H1 (cell line): ENCODE measurements around the gene RNF224. TPM values are rescaled to one million over a fixed set of nuclear protein-coding genes. Genes with fewer than 3 reads are reported as not detected.

ENCODE experiments used
- CTCF ChIA-PET: fragments of 300-600 bp; sonication (Branson Sonifier 250); formaldehyde crosslinking; loops from one replicate; lab custom pipeline; 2021; ENCODE audit not compliant: partially characterized antibody; lab: Charles Lee
- POLR2A ChIA-PET: fragments of 300-600 bp; sonication (Branson Sonifier 250); formaldehyde crosslinking; loops from one replicate; lab custom pipeline; 2021; ENCODE audit warnings: inconsistent platforms; ENCODE audit not compliant: partially characterized antibody; lab: Charles Lee
- DNase-seq, 2 experiments: peaks; one replicate each; pipeline versions ENCODE4 v3.0.0 to v3.0.0-alpha.2; 2010 to 2022; ENCODE audit warnings: low spot score in 2 of 2, low read depth in 1 of 2, mixed read lengths in 1 of 2
- FAIRE-seq: peaks from 2 replicates; lab custom pipeline; 2011; peaks lifted over from hg19 to GRCh38; lab: Jason Lieb, UNC
- H2AFZ ChIP-seq: 2 replicates; pipeline ENCODE4 v1.8.1; 2012; ENCODE audit warnings: low read length, inconsistent platforms
- H2AK5ac ChIP-seq: 2 replicates; pipeline ENCODE4 v1.6.1; 2013; ENCODE audit warnings: low read depth, low read length
- H2BK120ac ChIP-seq: replicated peaks from 2 replicates; pipeline ENCODE3; 2013; ENCODE audit warnings: low read depth, low read length, inconsistent platforms
- H2BK12ac ChIP-seq: 2 replicates; pipeline ENCODE4 v1.6.1; 2013; ENCODE audit warnings: low read depth, low read length
- H2BK15ac ChIP-seq: 2 replicates; pipeline ENCODE4 v1.6.1; 2013; ENCODE audit warnings: low read length
- H2BK20ac ChIP-seq: 2 replicates; pipeline ENCODE4 v1.6.1; 2013; ENCODE audit warnings: low read length
- H2BK5ac ChIP-seq: 2 replicates; pipeline ENCODE4 v1.6.1; 2013; ENCODE audit warnings: low read depth, low read length
- H3K14ac ChIP-seq: 2 replicates; pipeline ENCODE4 v1.6.1; 2013; ENCODE audit warnings: inconsistent platforms; ENCODE audit not compliant: insufficient read length
- H3K18ac ChIP-seq: 2 replicates; pipeline ENCODE4 v1.6.1; 2013; ENCODE audit warnings: low read length; ENCODE audit errors: extremely low read depth
- H3K23ac ChIP-seq: 2 replicates; pipeline ENCODE4 v1.6.1; 2013; ENCODE audit warnings: inconsistent platforms; ENCODE audit not compliant: insufficient read length
- H3K23me2 ChIP-seq: 2 replicates; pipeline ENCODE4 v1.6.1; 2013; ENCODE audit warnings: low read depth, low read length
- H3K27ac ChIP-seq: 2 replicates; pipeline ENCODE4 v1.6.1; 2011; ENCODE audit warnings: low read depth, low read length, inconsistent platforms
- H3K27me3 ChIP-seq, 4 experiments: replicated peaks in 1 of 4; 1 replicate in 1 of 4; 2 replicates in 3 of 4; pipeline versions ENCODE4 v1.6.1 to v1.8.1; 2011 to 2013; ENCODE audit warnings: low read length in 3 of 4, mild to moderate bottlenecking in 3 of 4, inconsistent platforms in 2 of 4, mixed read lengths in 2 of 4, moderate library complexity in 1 of 4; ENCODE audit not compliant: control insufficient read depth in 3 of 4, insufficient read depth in 3 of 4; ENCODE audit errors: extremely low read depth in 1 of 4
- H3K36me3 ChIP-seq, 4 experiments: 2 replicates each; pipeline versions ENCODE4 v1.6.1 to v1.8.1; 2011 to 2013; ENCODE audit warnings: mild to moderate bottlenecking in 4 of 4, low read length in 3 of 4, moderate library complexity in 2 of 4, control low read depth in 1 of 4, inconsistent platforms in 1 of 4; ENCODE audit not compliant: insufficient read depth in 4 of 4, control insufficient read depth in 2 of 4
- H3K4ac ChIP-seq: replicated peaks from 2 replicates; pipeline ENCODE3; 2013; ENCODE audit warnings: low read length, low read depth, mixed read lengths, inconsistent platforms; ENCODE audit not compliant: insufficient read length
- H3K4me1 ChIP-seq, 4 experiments: replicated peaks in 1 of 4; 1 replicate in 1 of 4; 2 replicates in 3 of 4; pipeline versions ENCODE4 v1.6.1 to v1.8.1; 2011 to 2013; ENCODE audit warnings: low read length in 3 of 4, inconsistent platforms in 2 of 4, mixed read lengths in 1 of 4; ENCODE audit not compliant: insufficient read depth in 4 of 4, control insufficient read depth in 3 of 4
- H3K4me2 ChIP-seq, 2 experiments: 2 replicates each; pipeline versions ENCODE4 v1.6.1 to v1.8.1; 2011 to 2013; ENCODE audit warnings: low read depth in 2 of 2, low read length in 2 of 2, control low read depth in 1 of 2, inconsistent platforms in 1 of 2, mild to moderate bottlenecking in 1 of 2; ENCODE audit not compliant: insufficient read depth in 1 of 2
- H3K4me3 ChIP-seq, 4 experiments: fragments of 200-600, 300-600 bp in 1 of 4; sonication (generic), shearing (Covaris generic), sonication (Bioruptor Twin) in 1 of 4; 2 replicates each; pipeline versions ENCODE4 v1.5.1 to v1.8.1; 2011 to 2016; ENCODE audit warnings: low read length in 4 of 4, low read depth in 3 of 4, control low read depth in 2 of 4, inconsistent platforms in 2 of 4, mild to moderate bottlenecking in 2 of 4, mixed read lengths in 1 of 4, moderate library complexity in 1 of 4; ENCODE audit not compliant: insufficient read depth in 2 of 4; ENCODE audit errors: extremely low read depth in 1 of 4
- H3K56ac ChIP-seq: replicated peaks from 2 replicates; pipeline ENCODE3; 2013; ENCODE audit warnings: low read depth, mild to moderate bottlenecking, mixed read lengths, low read length, inconsistent platforms; ENCODE audit not compliant: insufficient read length
- H3K79me1 ChIP-seq: 2 replicates; pipeline ENCODE4 v1.6.1; 2013; ENCODE audit warnings: low read depth, low read length, control low read depth
- H3K79me2 ChIP-seq, 2 experiments: 2 replicates each; pipeline versions ENCODE4 v1.6.1 to v1.8.1; 2012 to 2013; ENCODE audit warnings: low read length in 2 of 2, mild to moderate bottlenecking in 2 of 2, inconsistent platforms in 1 of 2; ENCODE audit not compliant: insufficient read depth in 2 of 2, control insufficient read depth in 1 of 2
- H3K9ac ChIP-seq, 4 experiments: replicated peaks in 1 of 4; 1 replicate in 1 of 4; 2 replicates in 3 of 4; pipeline versions ENCODE4 v1.6.1 to v1.8.1; 2011 to 2013; ENCODE audit warnings: low read depth in 3 of 4, low read length in 3 of 4, control low read depth in 2 of 4, mild to moderate bottlenecking in 2 of 4, moderate library complexity in 2 of 4, inconsistent platforms in 1 of 4; ENCODE audit errors: extremely low read depth in 1 of 4
- H3K9me3 ChIP-seq, 2 experiments: 2 replicates each; pipeline versions ENCODE4 v1.6.1 to v1.8.1; 2012 to 2013; ENCODE audit warnings: mild to moderate bottlenecking in 2 of 2, moderate library complexity in 2 of 2, control low read depth in 1 of 2, inconsistent platforms in 1 of 2, low read depth in 1 of 2, low read length in 1 of 2, mixed read lengths in 1 of 2; ENCODE audit not compliant: insufficient read depth in 2 of 2
- H4K20me1 ChIP-seq, 2 experiments: replicated peaks in 1 of 2; 2 replicates each; pipeline versions ENCODE3 to v1.8.1; 2011 to 2013; ENCODE audit warnings: inconsistent platforms in 2 of 2, low read length in 2 of 2, mild to moderate bottlenecking in 1 of 2; ENCODE audit not compliant: insufficient read depth in 2 of 2, control insufficient read depth in 1 of 2
- H4K5ac ChIP-seq: 2 replicates; pipeline ENCODE4 v1.6.1; 2013; ENCODE audit warnings: low read length, low read depth, mixed read lengths, inconsistent platforms; ENCODE audit not compliant: insufficient read length
- H4K8ac ChIP-seq: 2 replicates; pipeline ENCODE4 v1.8.0; 2013; ENCODE audit warnings: mild to moderate bottlenecking, moderate library complexity, low read length, inconsistent platforms; ENCODE audit not compliant: insufficient read depth; ENCODE audit errors: extremely low read depth
- H4K91ac ChIP-seq: replicated peaks from 2 replicates; pipeline ENCODE3; 2013; ENCODE audit warnings: low read length, mixed read lengths, inconsistent platforms; ENCODE audit not compliant: insufficient read length
- HDAC2 ChIP-seq, 2 experiments: fragments of 300-600 bp in 1 of 2; sonication (generic) in 1 of 2; IDR thresholded peaks; 2 replicates each; pipeline ENCODE4 v1.6.1; 2011 to 2012; ENCODE audit warnings: low read depth in 2 of 2, low read length in 2 of 2, mild to moderate bottlenecking in 2 of 2, moderate library complexity in 2 of 2, borderline replicate concordance in 1 of 2, inconsistent platforms in 1 of 2
- HDAC6 ChIP-seq: IDR thresholded peaks from one replicate; pipeline ENCODE4 v1.7.1; 2012; ENCODE audit warnings: low read depth, mild to moderate bottlenecking, inconsistent platforms, low read length, moderate library complexity
- WGBS, 2 experiments: shearing (Covaris generic) in 1 of 2; methylation state at CpG; one replicate each; pipeline versions ENCODE4 v1.1.6 to v1.1.7; 2013 to 2015; ENCODE audit warnings: low lambda C conversion rate in 2 of 2, mixed read lengths in 2 of 2, inconsistent platforms in 1 of 2, low coverage in 1 of 2, missing lambda C conversion rate in 1 of 2; ENCODE audit not compliant: insufficient replicate concordance in 2 of 2, insufficient coverage in 1 of 2, insufficient read length in 1 of 2; ENCODE audit errors: extremely low coverage in 1 of 2, missing lambda C conversion rate in 1 of 2; 5-methylcytosine and 5-hydroxymethylcytosine counted together
- polyA plus RNA-seq, 7 experiments: library from polyadenylated mRNA; depleted of rRNA in 3 of 7; stranded (reverse) in 5 of 7; unstranded in 2 of 7; fragments of >200 nt in 5 of 7; fragments of 200-250 nt in 2 of 7; gene quantifications; 1 replicate in 5 of 7; 2 replicates in 1 of 7; 4 replicates in 1 of 7; pipeline versions ENCODE4 v1.2.1 to v1.2.3, GENCODE V29; 2011 to 2013; ENCODE audit warnings: missing spikeins in 2 of 7, mixed read lengths in 2 of 7
- total RNA-seq: library from RNA; stranded (reverse); fragmentation: NEBNext Ultra II Directional; extraction: Animal tissue kit (Norgen Biotek cat#: 25700); gene quantifications from 2 replicates; pipeline ENCODE4 v1.2.1, GENCODE V29; 2021

The RNF224 gene
- total and polyA plus RNA-seq, 2 of the 8 experiments (the other 6 are each of a cell fraction or from before 2014, with no cell fraction given), result 0.24 TPM; not detected in 1

GRCh38 chr9:137241490-137242268 lies 14.4 kb downstream of the RNF224 start:
- Histone ChIP-seq H3K18ac (no peak overlapping the region; the same call in 1 of the 2 replicates), H2BK12ac (no peak overlapping the region), H3K4me1 (peaks cover 0 to 27% (median 17%) of the 10 kb centered on the region in 4 experiments; a peak in 6 of 7 replicates), H4K8ac (no peak overlapping the region), H3K4me3 (peak overlapping the region; percentile 64 to 92 (median 74)), H4K5ac (no peak overlapping the region), H3K56ac (no peak overlapping the region), H2AFZ (no peak overlapping the region), H3K4ac (no peak overlapping the region), H3K4me2 (peak overlapping the region; percentile 76 to 87), H3K23me2 (peaks cover 5% of the 10 kb centered on the region; the same call in 1 of the 2 replicates), H2AK5ac (no peak overlapping the region), H3K27me3 (no peaks in the 10 kb centered on the region), H3K14ac (no peak overlapping the region), H3K79me1 (peaks cover 5% of the 10 kb centered on the region), H3K9me3 (no peaks in the 10 kb centered on the region), H3K79me2 (peaks cover 0 to 20% of the 10 kb centered on the region in 2 experiments; a peak in 2 of 4 replicates), H3K9ac (peak overlapping the region; percentile 22 to 95 (median 64)), H2BK120ac (no peak overlapping the region), H3K27ac (peak overlapping the region; percentile 67; the same call in 1 of the 2 replicates), H3K23ac (no peak overlapping the region), H4K91ac (peak overlapping the region; percentile 73), H3K36me3 (peaks cover 6 to 18% (median 15%) of the 10 kb centered on the region in 4 experiments; a peak in 7 of 8 replicates), H2BK20ac (no peak overlapping the region), H2BK15ac (no peak overlapping the region), H2BK5ac (no peak overlapping the region), H4K20me1 (peaks cover 22 to 23% of the 10 kb centered on the region in 2 experiments)
- 0 out of 4 replicates have a peak, but pooled peaks of 1 of the 2 experiments have one; percentile 45 for TF ChIP-seq HDAC2 (IDR thresholded peaks at IDR 0.05; ENCODE audit: borderline replicate concordance in 1 of 2, low read depth in 2 of 2, low read length in 2 of 2)
- TF ChIP-seq HDAC6, result no peak
- CTCF ChIA-PET, result interaction anchor here (0.6 to 9.1 kb wide), 10 partner anchors 11 to 213 kb away, joined by 3 to 113 read pairs (median 6); partner anchors contain the start of genes CYSRT1, RNF208, RNF224 and SLC34A3
- FAIRE-seq, result no peak
- 15% methylated on average over 38 of the region's 83 CpGs; no CpG with 5 or more reads in 1 of the 2 experiments for WGBS, 2 experiments
- no peak for DNase-seq
- POLR2A ChIA-PET, result interaction anchor here (0.6 to 69.9 kb wide), 30 partner anchors 7 to 268 kb away, joined by 3 to 1462 read pairs (median 4); partner anchors contain the start of genes ABCA2, ANAPC2, CYSRT1 and MAN1B1
